HepG2 (cell line): ENCODE data around the gene CATSPERE. TPM values are rescaled to one million over a fixed set of nuclear protein-coding genes. Genes with fewer than 3 reads are reported as not detected.
A peak's percentile ranks its signal among the peaks of the same experiment; 100 is the strongest.

Experiments used
- ADNP ChIP-seq: sonication (generic); formaldehyde crosslinking; IDR thresholded peaks from 2 replicates; pipeline ENCODE4 v1.4.0; 2020; ENCODE audit warnings: missing genetic modification reagents
- AKNA ChIP-seq: sonication (generic); formaldehyde crosslinking; IDR thresholded peaks from 2 replicates; pipeline ENCODE4 v1.4.0; 2020; ENCODE audit warnings: missing genetic modification reagents, borderline replicate concordance
- ARHGAP35 ChIP-seq: sonication (generic); formaldehyde crosslinking; IDR thresholded peaks from 2 replicates; pipeline ENCODE4 v1.9.0; 2022; ENCODE audit warnings: mild to moderate bottlenecking, inconsistent platforms, moderate library complexity, missing genetic modification reagents, borderline replicate concordance
- ARID3A ChIP-seq: IDR thresholded peaks from 2 replicates; pipeline ENCODE4 v1.6.1; 2012; ENCODE audit warnings: low read depth, low read length, improper control_type of control experiment
- ARNT ChIP-seq: fragments of 450-650 bp; IDR thresholded peaks from 2 replicates; pipeline ENCODE4 v1.6.1; 2017
- HDAC6 ChIP-seq: fragments of 200-600 bp; sonication (generic); IDR thresholded peaks from 2 replicates; pipeline ENCODE4 v1.7.0; 2017; ENCODE audit warnings: mild to moderate bottlenecking, antibody characterized with exemption, low read length, low read depth
- KDM5B ChIP-seq: sonication (generic); formaldehyde crosslinking; IDR thresholded peaks from 2 replicates; pipeline ENCODE4 v1.4.0; 2020; ENCODE audit warnings: missing genetic modification reagents, mild to moderate bottlenecking, borderline replicate concordance
- LCORL ChIP-seq, 2 experiments: fragments of 450-650 bp in 1 of 2; sonication (generic) in 1 of 2; formaldehyde crosslinking in 1 of 2; IDR thresholded peaks; 2 replicates each; pipeline versions ENCODE4 v1.5.0 to v1.6.1; 2017 to 2020; ENCODE audit warnings: antibody characterized with exemption in 1 of 2, missing genetic modification reagents in 1 of 2
- MED1 ChIP-seq: sonication (generic); formaldehyde crosslinking; IDR thresholded peaks from 2 replicates; pipeline ENCODE4 v1.4.0; 2020; ENCODE audit warnings: missing genetic modification reagents
- NBN ChIP-seq: fragments of 450-650 bp; conservative IDR thresholded peaks from 2 replicates; pipeline ENCODE4 v1.6.1; 2017
- POLR2AphosphoS2 ChIP-seq: IDR thresholded peaks from 2 replicates; pipeline ENCODE4 v1.6.1; 2011; ENCODE audit warnings: low read depth, low read length, improper control_type of control experiment
- SALL2 ChIP-seq: sonication (generic); formaldehyde crosslinking; IDR thresholded peaks from 2 replicates; pipeline ENCODE4 v1.8.1; 2023; ENCODE audit warnings: mild to moderate bottlenecking, missing genetic modification reagents, inconsistent platforms
- TIGD3 ChIP-seq: sonication (generic); formaldehyde crosslinking; IDR thresholded peaks from 2 replicates; pipeline ENCODE4 v1.5.1; 2020; ENCODE audit warnings: mild to moderate bottlenecking, missing genetic modification reagents, borderline replicate concordance
- ZNF138 ChIP-seq: sonication (generic); formaldehyde crosslinking; IDR thresholded peaks from 2 replicates; pipeline ENCODE4 v1.5.0; 2020; ENCODE audit warnings: mild to moderate bottlenecking, low read depth, missing genetic modification reagents
- ZNF33A ChIP-seq: sonication (generic); formaldehyde crosslinking; IDR thresholded peaks from 2 replicates; pipeline ENCODE4 v1.5.1; 2020; ENCODE audit warnings: missing genetic modification reagents, mild to moderate bottlenecking, moderate library complexity, borderline replicate concordance
- ZNF660 ChIP-seq: sonication (generic); formaldehyde crosslinking; IDR thresholded peaks from 2 replicates; pipeline ENCODE4 v1.5.1; 2020; ENCODE audit warnings: mild to moderate bottlenecking, low read depth, missing genetic modification reagents, borderline replicate concordance
- ZNF768 ChIP-seq: sonication (generic); formaldehyde crosslinking; IDR thresholded peaks from 2 replicates; pipeline ENCODE4 v1.4.0; 2020; ENCODE audit warnings: missing genetic modification reagents
- ZSCAN5A ChIP-seq: sonication (generic); formaldehyde crosslinking; IDR thresholded peaks from 2 replicates; pipeline ENCODE4 v1.8.0; 2022; ENCODE audit warnings: mild to moderate bottlenecking, missing genetic modification reagents, borderline replicate concordance
- polyA plus RNA-seq, 8 experiments: library from polyadenylated mRNA; depleted of rRNA in 3 of 8; stranded (reverse) in 7 of 8; unstranded in 1 of 8; fragments of >200 nt; fragmentation: Illumina TruSeq in 4 of 8; extraction: Trizol in 4 of 8; gene quantifications; 2 replicates each; pipeline versions ENCODE4 v1.2.1 to v1.2.3, GENCODE V29; 2011 to 2016; ENCODE audit warnings: low read depth in 4 of 8, missing spikeins in 1 of 8, mixed read lengths in 1 of 8; ENCODE audit not compliant: insufficient read depth in 1 of 8
- total RNA-seq, 5 experiments: library from RNA; depleted of rRNA; stranded (reverse); fragments of >200 nt; fragmentation: Illumina TruSeq; extraction: Trizol; gene quantifications; 2 replicates each; pipeline ENCODE4 v1.2.3, GENCODE V29; 2016; ENCODE audit warnings: low read depth in 1 of 5

The CATSPERE gene
- total and polyA plus RNA-seq, 2 of the 13 experiments (the other 11 are each of a cell fraction or from before 2014, with no cell fraction given), result 0.34 to 0.51 TPM

- no peak for TF ChIP-seq AKNA (CRISPR knock-in tag)
- TF ChIP-seq ARNT, result no peak
- peak; percentile 65; the same call in 1 of the 2 replicates for TF ChIP-seq ZSCAN5A
- TF ChIP-seq ZNF660, result no peak
- TF ChIP-seq HDAC6, result no peak
- TF ChIP-seq ZNF138 (CRISPR knock-in tag), result no peak
- TF ChIP-seq LCORL (IDR thresholded peaks at IDR 0.05), result no peak
- no peak for TF ChIP-seq LCORL (CRISPR knock-in tag; IDR thresholded peaks at IDR 0.05)
- TF ChIP-seq POLR2AphosphoS2, result no peak
- no peak; the same call in 1 of the 2 replicates for TF ChIP-seq ZNF768
- no peak for TF ChIP-seq ADNP (CRISPR knock-in tag)
- no peak for TF ChIP-seq SALL2
- TF ChIP-seq MED1 (CRISPR knock-in tag), result peak; percentile 45
- no peak for TF ChIP-seq TIGD3
- no peak for TF ChIP-seq ARID3A
- TF ChIP-seq KDM5B (CRISPR knock-in tag), result peak; percentile 74; the same call in 1 of the 2 replicates
- no peak for TF ChIP-seq ZNF33A (CRISPR knock-in tag)
- TF ChIP-seq NBN, result no peak
- peak; percentile 67; the same call in 1 of the 2 replicates for TF ChIP-seq ARHGAP35 (CRISPR knock-in tag)
Measured at GRCh38 chr1:244652623-244653438, 191.8 kb downstream of the CATSPERE start, which contains the start of gene DESI2 (continued).
